Transverse colon (tissue), 3 donors: ENCODE measurements around the gene PDZD7.

ENCODE experiments used
- EP300 ChIP-seq: sonication (generic); formaldehyde crosslinking; IDR thresholded peaks from one replicate; pipeline ENCODE4 v1.6.1; 2017; ENCODE audit warnings: antibody characterized with exemption, low read depth
- TF ChIP-seq, protein P1 (sequence below), 5 experiments: fragments of 200-600 bp in 3 of 5; fragments of 450-650 bp in 2 of 5; sonication (generic) in 3 of 5; IDR thresholded peaks; 1 replicate in 2 of 5; 2 replicates in 3 of 5; pipeline ENCODE4 v1.5.1; 2016 to 2017; ENCODE audit warnings: antibody characterized with exemption in 5 of 5, inconsistent platforms in 3 of 5, mild to moderate bottlenecking in 2 of 5, moderate library complexity in 1 of 5

DNA sequence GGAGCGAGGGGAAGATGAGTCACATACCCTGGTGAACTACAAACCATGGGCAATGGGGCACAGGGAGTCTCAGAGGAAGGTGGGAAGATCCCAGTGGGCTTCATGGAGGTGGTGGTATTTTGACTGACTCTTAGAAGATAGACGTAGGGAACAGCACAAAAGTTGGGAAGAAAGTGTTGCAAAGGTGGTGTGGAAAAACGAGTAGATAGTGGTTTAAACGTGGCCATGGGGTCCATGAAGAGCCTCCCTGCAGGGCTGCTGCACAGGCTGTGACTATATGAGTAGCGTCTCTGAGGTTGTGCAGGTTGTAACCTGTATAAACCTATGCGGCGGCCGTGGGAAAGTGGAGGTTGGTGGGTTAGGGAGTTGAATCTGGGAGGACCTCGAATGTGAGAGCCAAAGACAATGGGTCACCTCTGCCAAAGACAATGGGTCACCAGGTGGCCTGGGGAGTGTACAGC lies 17.5 kb downstream of the PDZD7 start:
- no peak for TF ChIP-seq EP300
- TF ChIP-seq, protein P1, sequence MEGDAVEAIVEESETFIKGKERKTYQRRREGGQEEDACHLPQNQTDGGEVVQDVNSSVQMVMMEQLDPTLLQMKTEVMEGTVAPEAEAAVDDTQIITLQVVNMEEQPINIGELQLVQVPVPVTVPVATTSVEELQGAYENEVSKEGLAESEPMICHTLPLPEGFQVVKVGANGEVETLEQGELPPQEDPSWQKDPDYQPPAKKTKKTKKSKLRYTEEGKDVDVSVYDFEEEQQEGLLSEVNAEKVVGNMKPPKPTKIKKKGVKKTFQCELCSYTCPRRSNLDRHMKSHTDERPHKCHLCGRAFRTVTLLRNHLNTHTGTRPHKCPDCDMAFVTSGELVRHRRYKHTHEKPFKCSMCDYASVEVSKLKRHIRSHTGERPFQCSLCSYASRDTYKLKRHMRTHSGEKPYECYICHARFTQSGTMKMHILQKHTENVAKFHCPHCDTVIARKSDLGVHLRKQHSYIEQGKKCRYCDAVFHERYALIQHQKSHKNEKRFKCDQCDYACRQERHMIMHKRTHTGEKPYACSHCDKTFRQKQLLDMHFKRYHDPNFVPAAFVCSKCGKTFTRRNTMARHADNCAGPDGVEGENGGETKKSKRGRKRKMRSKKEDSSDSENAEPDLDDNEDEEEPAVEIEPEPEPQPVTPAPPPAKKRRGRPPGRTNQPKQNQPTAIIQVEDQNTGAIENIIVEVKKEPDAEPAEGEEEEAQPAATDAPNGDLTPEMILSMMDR (IDR thresholded peaks at IDR 0.05): no peak
